ENCODE data around the gene MOB2. TPM values are rescaled to one million over a fixed set of nuclear protein-coding genes. Genes with fewer than 3 reads are reported as not detected.

Gene MOB2
- total RNA-seq, 1 experiment from 2014 or later, result 29.8 TPM

GRCh38 chr11:1422481-1422880 is 64.1 kb downstream of the MOB2 start:
- no peak overlapping the region for H3K4me3 Mint-ChIP-seq (ENCODE audit: low read depth, unreplicated experiment)
- TF ChIP-seq CTCF (IDR thresholded peaks at IDR 0.05; ENCODE audit: unreplicated experiment), result no peak
- intact Hi-C loops (cut with micrococcal nuclease; ENCODE audit: unreplicated experiment), result no loop called here
- peaks cover 21% of the 10 kb centered on the region for H3K27me3 Mint-ChIP-seq (ENCODE audit: unreplicated experiment)
- no peak for DNase-seq
- H3K27ac Mint-ChIP-seq (ENCODE audit: unreplicated experiment), result no peak overlapping the region
- H3K4me1 Mint-ChIP-seq (ENCODE audit: low read depth, unreplicated experiment), result no peaks in the 10 kb centered on the region
- H3K36me3 Mint-ChIP-seq (ENCODE audit: insufficient read depth, unreplicated experiment), result no peaks in the 10 kb centered on the region
- CTCF ChIA-PET, result no interaction called here
- no TSS peak for BruUV-seq (replicated peaks)
- peaks cover 2% of the 10 kb centered on the region for H3K9me3 Mint-ChIP-seq (ENCODE audit: low read depth, unreplicated experiment)

- intact Hi-C loops (cut with micrococcal nuclease; ENCODE audit: unreplicated experiment), result no loop called here
- TF ChIP-seq CTCF (IDR thresholded peaks at IDR 0.05; ENCODE audit: unreplicated experiment), result no peak
- no peaks in the 10 kb centered on the region for H3K4me1 Mint-ChIP-seq (ENCODE audit: low read depth, unreplicated experiment)
- H3K4me3 Mint-ChIP-seq (ENCODE audit: low read depth, unreplicated experiment), result no peak overlapping the region
- H3K27ac Mint-ChIP-seq (ENCODE audit: unreplicated experiment), result no peak overlapping the region
- peaks cover 16% of the 10 kb centered on the region for H3K27me3 Mint-ChIP-seq (ENCODE audit: unreplicated experiment)
- peaks cover 2% of the 10 kb centered on the region for H3K9me3 Mint-ChIP-seq (ENCODE audit: low read depth, unreplicated experiment)
- no peak for DNase-seq
- H3K36me3 Mint-ChIP-seq (ENCODE audit: insufficient read depth, unreplicated experiment), result no peaks in the 10 kb centered on the region
- CTCF ChIA-PET, result no interaction called here
- BruUV-seq (replicated peaks), result no TSS peak
These were observed 65.3 kb downstream of the MOB2 start for GRCh38 chr11:1421291-1421690.

- DNase-seq, result no peak
- TF ChIP-seq CTCF (IDR thresholded peaks at IDR 0.05; ENCODE audit: unreplicated experiment), result no peak
- no peaks in the 10 kb centered on the region for H3K36me3 Mint-ChIP-seq (ENCODE audit: insufficient read depth, unreplicated experiment)
- no peak overlapping the region for H3K4me3 Mint-ChIP-seq (ENCODE audit: low read depth, unreplicated experiment)
- H3K27me3 Mint-ChIP-seq (ENCODE audit: unreplicated experiment), result peaks cover 11% of the 10 kb centered on the region
- H3K4me1 Mint-ChIP-seq (ENCODE audit: low read depth, unreplicated experiment), result no peaks in the 10 kb centered on the region
- peaks cover 4% of the 10 kb centered on the region for H3K9me3 Mint-ChIP-seq (ENCODE audit: low read depth, unreplicated experiment)
- CTCF ChIA-PET, result no interaction called here
- no peak overlapping the region for H3K27ac Mint-ChIP-seq (ENCODE audit: unreplicated experiment)
- intact Hi-C loops (cut with micrococcal nuclease; ENCODE audit: unreplicated experiment), result no loop called here
- no TSS peak for BruUV-seq (replicated peaks)
These were observed 66.8 kb downstream of the MOB2 start for GRCh38 chr11:1419811-1420210.

Other genes starting within 250 kb of the MOB2 start
- 53.4 and 64.9 TPM in 2 replicates for gene TOLLIP, start 177.1 kb downstream of the MOB2 start, total RNA-seq (2022)
- 2.6 and 8.8 TPM in 2 replicates for gene BRSK2, start 96.8 kb downstream of the MOB2 start, total RNA-seq (2022)
- gene DUSP8, start 85.5 kb upstream of the MOB2 start, total RNA-seq (2022), result 12.1 and 14.0 TPM in 2 replicates
- not detected in 2 replicates for gene KRTAP5-1, start 98.5 kb upstream of the MOB2 start, total RNA-seq (2022)
- not detected in 2 replicates for gene KRTAP5-2, start 111.5 kb upstream of the MOB2 start, total RNA-seq (2022)
- gene KRTAP5-3, start 121.7 kb upstream of the MOB2 start, total RNA-seq (2022), result not detected in 2 replicates
- gene KRTAP5-4, start 135.4 kb upstream of the MOB2 start, total RNA-seq (2022), result not detected in 2 replicates
- gene KRTAP5-5, start 143.0 kb upstream of the MOB2 start, total RNA-seq (2022), result not detected in 2 replicates
- not detected in 2 replicates for gene KRTAP5-6, start 210.4 kb upstream of the MOB2 start, total RNA-seq (2022)